IgD-negative memory B cell (primary cell): ENCODE data around the gene APP. TPM values are rescaled to one million over a fixed set of nuclear protein-coding genes. Genes with fewer than 3 reads are reported as not detected.
A peak's percentile ranks its signal among the peaks of the same experiment; 100 is the strongest.
"Not testable (repeated sequence)": the region's sequence is repeated elsewhere in the genome, so short reads cannot be mapped to it uniquely, and the experiment has no call there.

ENCODE experiments used
- H3K27ac Mint-ChIP-seq, 3 donors: one replicate each; pipeline ENCODE4 v1.8.0; 2020 to 2022; ENCODE audit warnings: mild to moderate bottlenecking in 3 of 3, mixed read lengths in 3 of 3, moderate library complexity in 1 of 3
- H3K27me3 Mint-ChIP-seq: one replicate; pipeline ENCODE4 v1.8.0; 2021; ENCODE audit warnings: mixed read lengths
- H3K36me3 Mint-ChIP-seq: one replicate; pipeline ENCODE4 v1.8.0; 2020; ENCODE audit warnings: mild to moderate bottlenecking, mixed read lengths
- H3K4me1 Mint-ChIP-seq, 3 donors: one replicate each; pipeline ENCODE4 v1.8.0; 2020 to 2022; ENCODE audit warnings: mixed read lengths in 3 of 3, mild to moderate bottlenecking in 1 of 3
- H3K4me3 Mint-ChIP-seq, 4 donors: one replicate each; pipeline ENCODE4 v1.8.0; 2020 to 2022; ENCODE audit warnings: mild to moderate bottlenecking in 4 of 4, mixed read lengths in 4 of 4, moderate library complexity in 3 of 4
- H3K9me3 Mint-ChIP-seq, 3 donors: one replicate each; pipeline ENCODE4 v1.8.0; 2020 to 2021; ENCODE audit warnings: mixed read lengths in 3 of 3, mild to moderate bottlenecking in 1 of 3
- polyA plus RNA-seq: library from polyadenylated mRNA; unstranded; fragments of 300-500 nt; fragmentation: Illumina TruSeq; gene quantifications from one replicate; pipeline ENCODE4 v1.2.3, GENCODE V29; 2021

Gene APP
- polyA plus RNA-seq, 1 donor from 2014 or later, result 12.5 TPM

DNA sequence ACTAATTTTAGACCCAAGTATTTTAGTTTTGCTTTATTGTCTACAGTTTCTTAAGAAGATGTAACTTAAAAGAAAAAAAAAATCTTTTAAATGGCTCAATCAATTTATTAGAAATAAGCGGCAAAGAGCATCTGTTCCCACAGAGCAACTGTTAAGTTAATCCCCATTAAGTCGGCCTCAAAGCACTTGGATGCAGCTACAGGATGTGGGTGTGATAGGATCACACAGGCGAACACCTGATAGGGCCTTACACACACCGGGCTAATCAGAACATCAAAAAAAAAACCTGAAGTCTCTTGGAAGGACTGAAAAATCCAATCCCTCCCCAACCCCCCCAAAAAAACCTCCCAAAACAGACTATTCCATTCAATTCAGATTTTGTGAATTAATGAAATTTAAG lies 23.0 kb downstream of the APP start:
- no peak overlapping the region for H3K4me3 Mint-ChIP-seq
- no peaks in the 10 kb centered on the region for H3K9me3 Mint-ChIP-seq
- no peaks in the 10 kb centered on the region for H3K27me3 Mint-ChIP-seq
- no peaks in the 10 kb centered on the region for H3K4me1 Mint-ChIP-seq
- no peaks in the 10 kb centered on the region for H3K36me3 Mint-ChIP-seq
- no peak overlapping the region for H3K27ac Mint-ChIP-seq

DNA sequence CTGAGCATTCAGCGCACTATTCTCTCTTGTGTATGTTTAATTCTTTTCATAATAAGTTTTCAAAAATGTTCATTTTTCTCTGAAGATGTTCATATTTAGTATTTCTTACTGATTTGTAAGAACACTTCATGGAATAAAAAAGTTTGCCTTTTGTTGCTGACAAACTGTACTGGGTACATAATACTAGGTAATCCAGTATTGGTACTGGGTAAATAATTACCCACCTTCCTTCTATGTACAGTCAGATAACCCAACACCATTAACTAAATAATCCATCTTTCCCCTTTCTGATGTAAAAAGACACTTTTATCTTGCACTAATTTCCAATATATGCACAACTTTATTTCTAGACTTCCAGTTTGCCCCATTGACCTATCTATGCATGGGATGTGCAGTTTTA lies 23.9 kb downstream of the APP start:
- no peaks in the 10 kb centered on the region for H3K9me3 Mint-ChIP-seq
- H3K4me3 Mint-ChIP-seq, result no peak overlapping the region
- no peaks in the 10 kb centered on the region for H3K36me3 Mint-ChIP-seq
- no peaks in the 10 kb centered on the region for H3K4me1 Mint-ChIP-seq
- no peaks in the 10 kb centered on the region for H3K27me3 Mint-ChIP-seq
- no peak overlapping the region for H3K27ac Mint-ChIP-seq

DNA sequence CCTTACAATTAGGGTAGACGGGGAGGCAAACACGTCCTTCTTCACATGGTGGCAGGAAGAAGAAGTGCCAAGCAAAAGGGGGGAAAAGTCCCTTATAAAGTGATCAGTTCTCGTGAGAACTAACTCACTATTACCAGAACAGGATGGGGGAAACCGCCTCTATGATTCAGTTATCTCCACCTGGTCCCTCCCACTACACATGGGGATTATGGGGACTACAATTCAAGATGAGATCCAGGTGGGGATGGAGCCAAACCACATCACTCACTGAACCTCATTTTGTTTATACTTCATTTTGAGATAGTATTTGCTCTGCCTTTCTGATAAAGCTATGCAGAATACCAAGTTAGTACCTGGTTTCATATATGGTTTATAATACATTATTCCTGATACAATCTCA lies 26.5 kb downstream of the APP start:
- Mint-ChIP-seq H3K27me3 (no peaks in the 10 kb centered on the region), H3K4me1 (peaks cover 0 to 4% (median 0%) of the 10 kb centered on the region in 3 donors), H3K36me3 (peaks cover 3% of the 10 kb centered on the region), H3K27ac (no peak overlapping the region), H3K9me3 (no peaks in the 10 kb centered on the region), H3K4me3 (no peak overlapping the region)

DNA sequence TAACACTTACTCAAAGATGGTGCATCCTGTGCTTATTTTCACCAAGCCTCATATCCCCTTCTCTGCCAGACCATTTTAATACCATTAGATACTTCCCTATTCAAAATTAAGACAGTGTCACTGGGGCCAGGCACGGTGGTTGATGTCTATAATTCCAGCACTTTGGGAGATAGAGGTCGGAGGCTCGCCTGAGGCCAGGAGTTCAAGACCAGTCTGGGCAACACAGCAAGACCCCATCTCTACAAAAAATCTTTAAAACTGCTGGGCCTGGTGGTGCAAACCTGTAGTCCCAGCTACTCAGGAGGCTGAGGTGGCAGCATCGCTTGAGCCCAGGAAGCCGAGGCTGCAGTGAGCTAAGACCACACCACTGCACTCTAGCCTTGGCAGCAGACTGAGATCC lies 28.2 kb downstream of the APP start:
- H3K4me1 Mint-ChIP-seq, result peaks cover 0 to 4% (median 0%) of the 10 kb centered on the region in 3 donors
- H3K27ac Mint-ChIP-seq, result peak overlapping the region in 1 of 3 donors; percentile 23
- H3K27me3 Mint-ChIP-seq, result no peaks in the 10 kb centered on the region
- H3K36me3 Mint-ChIP-seq, result peaks cover 7% of the 10 kb centered on the region
- peaks cover 0 to 2% (median 0%) of the 10 kb centered on the region in 3 donors for H3K9me3 Mint-ChIP-seq
- no peak overlapping the region for H3K4me3 Mint-ChIP-seq

DNA sequence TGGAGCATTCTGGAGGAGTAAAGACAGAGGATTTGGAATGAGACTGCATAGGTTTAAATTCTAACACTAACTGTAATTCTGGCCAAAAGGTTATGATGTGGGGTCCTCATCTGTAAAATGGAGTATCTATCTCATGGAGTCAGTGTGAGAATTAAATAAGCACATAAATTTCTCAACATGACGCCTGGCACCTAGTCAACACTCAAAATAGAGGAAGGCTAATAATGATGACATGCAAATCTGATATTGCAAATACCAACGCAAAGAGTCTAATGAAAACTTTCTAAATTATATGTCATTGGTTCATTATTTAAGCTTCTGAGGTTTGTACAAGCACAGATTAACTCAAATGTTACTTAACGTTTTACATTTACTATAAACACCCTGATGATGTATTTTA lies 29.6 kb downstream of the APP start:
- peaks cover 0 to 12% (median 3%) of the 10 kb centered on the region in 3 donors for H3K4me1 Mint-ChIP-seq
- H3K4me3 Mint-ChIP-seq, result no peak overlapping the region
- no peak overlapping the region for H3K27ac Mint-ChIP-seq
- H3K27me3 Mint-ChIP-seq, result no peaks in the 10 kb centered on the region
- peaks cover 7% of the 10 kb centered on the region for H3K36me3 Mint-ChIP-seq
- peaks cover 0 to 2% (median 0%) of the 10 kb centered on the region in 3 donors for H3K9me3 Mint-ChIP-seq

DNA sequence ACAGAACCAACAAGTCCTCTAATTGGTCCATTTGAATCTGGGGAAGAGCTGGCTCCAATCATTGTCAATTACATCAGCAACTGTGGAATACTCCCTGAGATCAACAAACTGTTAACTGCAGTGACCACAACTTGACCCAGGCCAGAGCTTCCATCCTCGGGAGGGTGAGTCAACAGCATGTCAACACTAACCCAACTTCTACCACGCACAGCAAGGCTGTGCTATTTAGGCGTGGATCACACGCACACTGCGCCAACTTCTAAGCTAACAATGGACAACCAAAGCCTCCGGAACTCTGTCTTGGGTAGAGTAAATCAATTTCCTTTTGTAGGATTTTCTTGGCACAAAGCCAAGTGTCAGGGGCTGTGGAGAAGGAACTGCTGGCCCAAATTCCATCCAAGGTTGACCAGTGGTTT lies 30.4 kb downstream of the APP start:
- H3K36me3 Mint-ChIP-seq, result peaks cover 7% of the 10 kb centered on the region
- peaks cover 0 to 2% (median 0%) of the 10 kb centered on the region in 3 donors for H3K9me3 Mint-ChIP-seq
- no peaks in the 10 kb centered on the region for H3K27me3 Mint-ChIP-seq
- peaks cover 0 to 12% (median 3%) of the 10 kb centered on the region in 3 donors for H3K4me1 Mint-ChIP-seq
- H3K27ac Mint-ChIP-seq, result no peak overlapping the region
- no peak overlapping the region for H3K4me3 Mint-ChIP-seq

DNA sequence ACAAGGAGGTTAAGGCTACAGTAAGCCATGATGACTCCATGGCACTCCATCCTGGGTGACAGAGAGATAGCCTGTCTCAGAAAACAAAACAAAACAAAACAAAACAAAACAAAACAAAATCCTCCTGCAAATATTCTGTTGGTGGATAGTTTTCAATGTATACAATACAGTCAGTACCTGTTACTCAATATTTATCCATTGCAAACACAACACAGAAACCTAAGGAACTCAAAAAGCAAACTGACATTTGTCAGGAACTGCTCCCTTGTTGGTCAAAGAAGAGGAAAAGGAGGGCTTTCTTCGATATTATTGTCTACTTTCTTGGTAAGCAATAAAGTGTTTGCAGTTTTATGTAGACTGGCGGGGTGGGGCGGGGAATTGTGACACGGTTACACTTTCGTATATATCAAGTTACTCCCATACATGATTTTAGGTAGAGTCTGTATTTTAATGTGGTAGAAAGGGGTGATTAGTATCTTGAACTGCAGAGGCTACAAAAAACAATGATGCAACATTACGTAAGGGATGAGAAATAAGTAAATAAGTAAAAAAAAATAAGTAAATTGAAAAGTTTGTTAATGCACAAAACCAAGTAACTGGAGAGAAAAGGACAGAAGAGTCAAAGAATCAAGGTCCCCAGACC lies 31.8 kb downstream of the APP start:
- H3K9me3 Mint-ChIP-seq, result peaks cover 0 to 2% (median 0%) of the 10 kb centered on the region in 3 donors
- H3K27me3 Mint-ChIP-seq, result no peaks in the 10 kb centered on the region
- peaks cover 7% of the 10 kb centered on the region for H3K36me3 Mint-ChIP-seq
- H3K4me1 Mint-ChIP-seq, result peaks cover 0 to 12% (median 3%) of the 10 kb centered on the region in 3 donors
- H3K27ac Mint-ChIP-seq, result no peak overlapping the region
- no peak overlapping the region for H3K4me3 Mint-ChIP-seq

DNA sequence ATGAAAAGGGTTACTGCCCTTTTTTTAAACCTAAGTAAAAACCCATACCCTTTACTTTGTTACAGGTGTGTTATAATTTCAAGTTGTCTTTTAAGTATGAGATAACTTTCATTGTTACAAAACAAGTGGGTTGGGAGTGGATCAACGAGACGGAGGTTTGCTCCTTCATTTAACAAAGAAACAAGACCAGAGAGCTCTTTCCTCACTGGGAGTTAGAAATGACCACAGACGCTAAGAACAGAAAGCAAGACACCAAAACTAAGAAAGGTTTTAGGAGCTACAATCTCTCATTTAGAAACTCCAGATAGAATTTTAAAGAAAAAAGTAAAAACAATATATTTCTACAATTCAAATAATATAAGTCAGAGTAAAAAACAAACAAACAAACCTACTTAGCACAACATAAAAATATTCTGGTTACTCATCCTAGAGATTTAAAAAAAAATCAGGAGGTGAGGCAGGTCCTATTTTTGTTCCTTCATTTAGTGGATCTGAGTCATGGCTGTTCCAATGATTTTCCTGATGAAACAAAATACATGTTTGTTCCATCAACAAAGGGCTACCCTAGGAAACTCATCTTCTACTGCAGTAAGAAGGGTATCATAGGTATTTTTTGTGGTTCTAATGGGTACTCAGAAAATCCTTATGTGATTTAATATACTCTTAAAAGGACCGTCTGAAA lies 33.0 kb downstream of the APP start:
- peaks cover 0 to 12% (median 3%) of the 10 kb centered on the region in 3 donors for H3K4me1 Mint-ChIP-seq
- H3K27ac Mint-ChIP-seq, result peak overlapping the region in 1 of 3 donors; percentile 78

DNA sequence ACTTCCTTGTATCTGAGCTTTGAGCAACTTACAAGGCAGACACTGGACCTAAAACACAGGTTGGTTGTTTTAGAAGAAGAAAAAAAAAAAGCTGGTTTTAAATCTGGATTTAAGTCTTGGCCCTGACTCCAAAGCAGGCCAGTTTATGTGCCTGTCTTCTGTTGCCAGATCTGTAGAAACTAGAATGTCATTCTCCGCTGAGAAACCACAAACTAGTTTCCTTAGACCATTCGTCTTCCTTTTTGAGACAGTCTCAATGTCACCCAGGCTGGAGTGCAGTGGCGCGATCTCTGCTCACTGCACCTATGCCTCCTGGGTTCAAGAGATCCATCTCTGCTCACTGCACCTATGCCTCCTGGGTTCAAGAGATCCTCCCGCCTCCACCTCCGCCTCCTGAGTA lies 33.9 kb downstream of the APP start:
- Mint-ChIP-seq H3K9me3 (peaks cover 0 to 2% (median 0%) of the 10 kb centered on the region in 3 donors), H3K36me3 (peaks cover 7% of the 10 kb centered on the region), H3K4me1 (peaks cover 0 to 12% (median 3%) of the 10 kb centered on the region in 3 donors), H3K27me3 (no peaks in the 10 kb centered on the region), H3K27ac (no peak overlapping the region), H3K4me3 (peak overlapping the region in 1 of 4 donors; percentile 51)

More for the DNA sequence above, 33.0 kb downstream of the APP start:
- peaks cover 7% of the 10 kb centered on the region for H3K36me3 Mint-ChIP-seq
- peaks cover 0 to 2% (median 0%) of the 10 kb centered on the region in 3 donors for H3K9me3 Mint-ChIP-seq
- H3K27me3 Mint-ChIP-seq, result no peaks in the 10 kb centered on the region
- no peak overlapping the region for H3K4me3 Mint-ChIP-seq

DNA sequence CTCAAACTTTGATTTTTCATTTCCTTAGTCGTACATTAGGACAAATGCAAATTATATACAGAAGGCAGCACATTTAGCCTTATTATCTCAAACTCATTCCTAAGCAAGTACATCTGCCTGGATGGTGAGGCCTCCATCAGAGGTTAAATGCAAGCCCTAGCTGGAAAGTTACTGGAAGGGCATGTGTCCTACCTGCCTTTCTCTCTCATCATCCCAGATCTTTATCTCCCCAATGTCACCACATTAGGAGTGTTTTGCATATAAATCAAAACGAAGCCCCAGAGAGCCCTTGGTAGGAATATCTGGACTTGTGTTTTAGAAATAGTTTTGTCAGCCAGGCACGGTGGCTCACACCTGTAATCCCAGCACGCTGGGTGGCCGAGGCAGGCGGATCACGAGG lies 35.0 kb downstream of the APP start:
- peaks cover 0 to 10% (median 3%) of the 10 kb centered on the region in 3 donors for H3K4me1 Mint-ChIP-seq
- peaks cover 7% of the 10 kb centered on the region for H3K36me3 Mint-ChIP-seq
- no peak overlapping the region for H3K4me3 Mint-ChIP-seq
- H3K27ac Mint-ChIP-seq, result no peak overlapping the region
- no peaks in the 10 kb centered on the region for H3K27me3 Mint-ChIP-seq
- H3K9me3 Mint-ChIP-seq, result peaks cover 0 to 2% (median 0%) of the 10 kb centered on the region in 3 donors

DNA sequence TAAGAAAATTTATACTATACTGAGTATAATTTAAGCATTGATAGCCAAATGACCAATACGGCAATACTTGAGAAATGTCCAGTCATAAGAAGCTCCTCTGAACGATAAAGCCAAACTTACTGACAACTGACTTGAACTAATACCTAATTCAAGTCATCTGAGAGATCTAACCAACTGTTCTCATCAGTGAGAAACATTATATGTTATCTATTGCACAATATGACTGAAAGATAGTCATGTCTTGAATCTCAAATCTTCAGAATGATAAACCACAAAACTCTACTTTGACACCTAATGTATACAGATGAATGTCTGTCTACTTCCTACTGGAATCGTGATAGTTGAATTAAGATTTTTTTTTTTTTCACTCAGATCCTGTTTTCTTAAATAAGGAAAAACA lies 39.0 kb downstream of the APP start:
- no peak overlapping the region for H3K4me3 Mint-ChIP-seq
- H3K9me3 Mint-ChIP-seq, result no peaks in the 10 kb centered on the region
- H3K27me3 Mint-ChIP-seq, result no peaks in the 10 kb centered on the region
- H3K27ac Mint-ChIP-seq, result no peak overlapping the region
- no peaks in the 10 kb centered on the region for H3K36me3 Mint-ChIP-seq
- peaks cover 0 to 2% (median 0%) of the 10 kb centered on the region in 3 donors for H3K4me1 Mint-ChIP-seq

DNA sequence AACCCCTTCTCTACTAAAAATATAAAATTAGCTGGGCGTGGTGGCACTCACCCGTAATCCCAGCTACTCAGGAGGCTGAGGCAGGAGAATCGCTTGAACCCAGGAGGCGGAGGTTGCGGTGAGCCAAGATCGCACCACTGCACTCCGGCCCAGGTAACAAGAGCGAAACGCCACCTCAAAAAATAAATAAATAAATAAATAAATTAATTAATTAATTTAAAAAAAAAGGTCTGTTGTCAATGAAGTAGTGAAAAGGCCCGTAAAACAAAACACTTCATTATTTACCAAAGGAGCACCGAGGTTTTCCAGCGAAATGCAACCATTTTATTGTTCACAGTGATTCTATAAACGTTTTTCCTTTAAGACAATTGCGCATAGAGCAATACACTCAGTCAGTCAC lies 39.5 kb downstream of the APP start:
- H3K36me3 Mint-ChIP-seq, H3K27me3 Mint-ChIP-seq, H3K4me1 Mint-ChIP-seq, H3K27ac Mint-ChIP-seq, H3K9me3 Mint-ChIP-seq, H3K4me3 Mint-ChIP-seq: not testable (repeated sequence)

DNA sequence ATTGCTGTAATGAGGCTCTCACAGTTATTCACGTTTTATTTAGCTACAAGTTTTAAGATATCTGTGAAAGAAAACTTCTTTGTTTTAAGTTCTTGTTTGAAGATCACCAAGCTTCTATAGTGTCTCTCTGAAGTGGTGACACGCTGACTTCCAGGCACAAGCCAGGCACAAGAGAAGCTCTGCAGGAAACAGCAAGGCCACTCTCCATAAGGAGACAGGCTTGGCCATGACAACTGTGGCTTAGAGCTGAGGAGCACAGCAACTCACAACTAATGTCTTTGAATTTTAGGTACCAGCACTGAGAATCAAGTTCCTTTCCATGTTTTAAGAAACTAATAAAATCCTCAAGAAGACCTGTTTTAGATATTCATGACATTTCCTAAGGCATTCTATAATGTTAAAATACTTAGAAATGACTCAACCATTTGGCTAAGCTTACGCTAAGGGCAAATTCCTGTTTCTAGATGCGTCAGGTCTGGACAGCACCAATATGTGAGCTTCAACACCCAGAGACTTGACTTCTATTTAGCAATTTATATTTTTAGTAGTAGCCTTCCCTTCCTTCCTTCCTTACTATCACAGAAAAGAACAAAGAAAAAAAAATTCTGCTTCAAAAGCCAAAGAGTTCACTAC lies 40.2 kb downstream of the APP start:
- Mint-ChIP-seq H3K27me3 (no peaks in the 10 kb centered on the region), H3K4me3 (peak overlapping the region in 1 of 4 donors; percentile 30), H3K4me1 (no peaks in the 10 kb centered on the region), H3K9me3 (no peaks in the 10 kb centered on the region), H3K27ac (no peak overlapping the region), H3K36me3 (peaks cover 1% of the 10 kb centered on the region)

DNA sequence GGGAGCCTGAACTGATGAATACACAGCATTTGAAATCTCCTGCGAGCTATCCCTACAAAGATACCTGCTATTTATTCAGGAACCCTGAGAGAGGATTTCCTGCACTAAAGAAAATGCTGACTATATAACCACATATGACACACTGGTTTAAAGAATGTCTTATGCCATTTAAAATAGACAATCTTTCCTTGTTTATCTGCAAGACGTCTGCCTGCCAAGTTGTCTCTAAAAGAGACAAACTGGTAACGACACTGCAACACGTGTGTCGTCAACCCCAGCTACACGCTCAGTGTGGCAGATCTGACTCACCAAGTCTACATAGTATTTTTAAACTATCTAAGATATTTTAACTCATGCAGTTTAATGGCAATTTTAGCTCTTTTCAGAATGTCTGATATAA lies 42.7 kb downstream of the APP start:
- Mint-ChIP-seq H3K4me3 (no peak overlapping the region), H3K27ac (no peak overlapping the region), H3K36me3 (peaks cover 3% of the 10 kb centered on the region)

DNA sequence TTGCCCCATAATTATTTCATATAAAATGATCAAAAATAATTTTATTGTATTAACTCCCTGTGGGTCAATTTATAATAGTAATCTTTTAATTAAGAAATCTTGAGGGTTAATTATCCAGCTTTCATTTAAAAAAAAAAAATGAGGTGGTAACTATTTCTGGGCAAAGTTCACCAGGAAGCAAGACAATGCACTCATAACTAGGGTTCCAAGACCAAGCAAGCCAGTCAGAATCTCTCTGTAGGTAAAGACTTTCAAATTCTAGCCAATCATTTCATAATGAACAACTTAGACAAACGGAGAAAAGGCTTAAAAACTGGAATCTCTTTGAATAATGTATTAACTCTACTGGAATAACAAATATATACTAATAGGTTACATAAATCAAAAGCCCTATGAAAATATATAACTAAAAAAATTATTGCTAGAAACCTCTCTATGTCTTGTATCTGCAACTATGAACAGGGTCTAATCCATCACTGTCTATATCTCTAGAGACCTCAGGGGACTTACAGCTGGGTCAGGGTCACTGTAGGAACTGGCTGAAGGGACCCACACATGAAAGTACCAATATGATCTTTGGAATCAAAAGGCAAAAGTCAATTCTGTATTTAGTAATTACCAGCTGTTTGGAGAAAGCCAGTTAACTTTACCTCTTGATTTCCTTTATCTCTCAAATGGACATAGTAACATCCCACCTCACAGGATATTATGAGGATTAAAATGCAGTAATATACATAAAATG lies 43.3 kb downstream of the APP start:
- H3K36me3 Mint-ChIP-seq, result peaks cover 3% of the 10 kb centered on the region
- no peaks in the 10 kb centered on the region for H3K4me1 Mint-ChIP-seq
- no peaks in the 10 kb centered on the region for H3K27me3 Mint-ChIP-seq
- H3K4me3 Mint-ChIP-seq, result no peak overlapping the region
- H3K9me3 Mint-ChIP-seq, result no peaks in the 10 kb centered on the region
- no peak overlapping the region for H3K27ac Mint-ChIP-seq

More for the DNA sequence above, 42.7 kb downstream of the APP start:
- no peaks in the 10 kb centered on the region for H3K27me3 Mint-ChIP-seq
- H3K4me1 Mint-ChIP-seq, result no peaks in the 10 kb centered on the region
- H3K9me3 Mint-ChIP-seq, result no peaks in the 10 kb centered on the region
